Transverse colon (tissue), 3 donors: Measurements from ENCODE around the gene FMO1.
"Not testable (repeated sequence)": the region's sequence is repeated elsewhere in the genome, so short reads cannot be mapped to it uniquely, and the experiment has no call there.

Source experiments
- CTCF ChIP-seq, 5 experiments: fragments of 200-600 bp in 3 of 5; fragments of 450-650 bp in 2 of 5; sonication (generic) in 3 of 5; IDR thresholded peaks; 1 replicate in 2 of 5; 2 replicates in 3 of 5; pipeline ENCODE4 v1.5.1; 2016 to 2017; ENCODE audit warnings: antibody characterized with exemption in 5 of 5, inconsistent platforms in 3 of 5, mild to moderate bottlenecking in 2 of 5, moderate library complexity in 1 of 5
- EP300 ChIP-seq: sonication (generic); formaldehyde crosslinking; IDR thresholded peaks from one replicate; pipeline ENCODE4 v1.6.1; 2017; ENCODE audit warnings: antibody characterized with exemption, low read depth

GRCh38 chr1:171236231-171236630, 12.1 kb upstream of the FMO1 start:
- not testable (repeated sequence) for TF ChIP-seq CTCF (IDR thresholded peaks at IDR 0.05); EP300
